22Rv1 (cell line): Measurements from ENCODE around the gene LHPP.

Experiments
- CTCF ChIP-seq: fragments of 450-650 bp; IDR thresholded peaks from 2 replicates; pipeline ENCODE4 v1.5.1; 2017; ENCODE audit warnings: mild to moderate bottlenecking
- ZFX ChIP-seq: fragments of 450-650 bp; IDR thresholded peaks from 2 replicates; pipeline ENCODE4 v1.6.1; 2017; ENCODE audit warnings: antibody characterized with exemption, borderline replicate concordance

DNA sequence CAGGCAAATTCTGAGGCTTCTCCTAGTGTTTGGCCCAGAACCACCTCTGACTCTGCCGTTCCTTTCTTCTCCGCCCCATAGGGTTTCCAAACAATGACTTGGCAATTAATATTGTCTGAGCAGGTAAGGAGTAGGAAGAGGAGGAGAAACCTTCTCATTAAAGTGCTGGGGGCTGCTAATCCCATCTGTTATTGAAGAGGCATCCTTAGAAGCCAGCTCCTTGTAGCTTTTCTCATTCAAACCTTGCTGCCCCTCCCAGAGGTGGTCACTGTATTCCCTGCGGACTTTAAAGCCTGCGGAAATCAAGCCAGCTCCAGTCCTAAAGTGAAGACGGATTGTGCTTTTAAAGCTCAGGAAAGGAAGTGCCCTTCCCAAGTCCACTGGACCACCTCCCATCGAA, 10.3 kb upstream of the LHPP start:
- TF ChIP-seq CTCF = no peak
- no peak for TF ChIP-seq ZFX
